Uterus (tissue), 4 donors: ENCODE data around the gene FGF13. TPM values are rescaled to one million over a fixed set of nuclear protein-coding genes. Genes with fewer than 3 reads are reported as not detected.

Experiments
- DNase-seq, 2 donors: peaks; one replicate each; pipeline ENCODE4 v3.0.0-alpha.2; 2019 to 2020
- H3K27ac ChIP-seq, 2 donors: fragments of 200-600 bp; sonication (generic); 1 replicate in 1 of 2; 2 replicates in 1 of 2; pipeline ENCODE4 v1.5.1; 2016 to 2018
- H3K27me3 ChIP-seq, 2 donors: fragments of 200-600 bp; sonication (generic); one replicate each; pipeline ENCODE4 v1.5.1; 2018 to 2019; ENCODE audit warnings: control low read depth in 1 of 2
- H3K36me3 ChIP-seq, 2 donors: fragments of 200-600 bp; sonication (generic); one replicate each; pipeline ENCODE4 v1.5.1; 2019; ENCODE audit warnings: control low read depth in 1 of 2
- H3K4me1 ChIP-seq, 2 donors: fragments of 200-600 bp; sonication (generic); one replicate each; pipeline ENCODE4 v1.5.1; 2018 to 2019; ENCODE audit warnings: control low read depth in 1 of 2
- H3K4me3 ChIP-seq, 2 donors: fragments of 200-600 bp; sonication (generic); 1 replicate in 1 of 2; 2 replicates in 1 of 2; pipeline ENCODE4 v1.5.1; 2018 to 2019; ENCODE audit warnings: mild to moderate bottlenecking in 1 of 2
- H3K9me3 ChIP-seq, 2 donors: fragments of 200-600 bp; sonication (generic); one replicate each; pipeline ENCODE4 v1.5.1; 2019; ENCODE audit warnings: control low read depth in 1 of 2
- CTCF ChIP-seq, 4 experiments: fragments of 200-600 bp in 2 of 4; fragments of 450-650 bp in 2 of 4; sonication (generic) in 2 of 4; IDR thresholded peaks; one replicate each; pipeline ENCODE4 v1.5.1; 2016 to 2019; ENCODE audit warnings: antibody characterized with exemption in 4 of 4, mild to moderate bottlenecking in 2 of 4, moderate library complexity in 1 of 4
- POLR2A ChIP-seq, 2 donors: fragments of 450-650 bp; IDR thresholded peaks; one replicate each; pipeline ENCODE4 v1.6.1; 2016; ENCODE audit warnings: antibody characterized with exemption in 2 of 2, mild to moderate bottlenecking in 1 of 2, moderate library complexity in 1 of 2
- intact Hi-C: fragments of 100-400 bp; cut with DNase I; formaldehyde crosslinking; loops from one replicate; pipeline ENCODE4 v1.15.1; 2023; ENCODE audit warnings: low total_unique reads
- total RNA-seq, 4 donors: library from RNA; depleted of rRNA in 3 of 4; stranded (reverse); fragments of >200 nt in 3 of 4; gene quantifications; one replicate each; pipeline versions ENCODE4 v1.1.0 to v1.2.4, GENCODE V29; 2014 to 2023
- donor health status: DM: yes; HTN: yes; CAD: no.

Gene FGF13
- total RNA-seq, 4 donors from 2014 or later: 15.1 to 51.7 (median 20.1) TPM

GRCh38 chrX:138669693-138670092 is 41.8 kb downstream of the FGF13 start:
- Histone ChIP-seq H3K4me3 (no peak overlapping the region), H3K4me1 (no peaks in the 10 kb centered on the region), H3K27me3 (no peaks in the 10 kb centered on the region), H3K36me3 (no peaks in the 10 kb centered on the region), H3K27ac (no peak overlapping the region), H3K9me3 (no peaks in the 10 kb centered on the region)
- TF ChIP-seq POLR2A (IDR thresholded peaks at IDR 0.05) (no peak), CTCF (IDR thresholded peaks at IDR 0.05) (no peak)
- intact Hi-C loops: no loop called here
- DNase-seq: no peak

DNA sequence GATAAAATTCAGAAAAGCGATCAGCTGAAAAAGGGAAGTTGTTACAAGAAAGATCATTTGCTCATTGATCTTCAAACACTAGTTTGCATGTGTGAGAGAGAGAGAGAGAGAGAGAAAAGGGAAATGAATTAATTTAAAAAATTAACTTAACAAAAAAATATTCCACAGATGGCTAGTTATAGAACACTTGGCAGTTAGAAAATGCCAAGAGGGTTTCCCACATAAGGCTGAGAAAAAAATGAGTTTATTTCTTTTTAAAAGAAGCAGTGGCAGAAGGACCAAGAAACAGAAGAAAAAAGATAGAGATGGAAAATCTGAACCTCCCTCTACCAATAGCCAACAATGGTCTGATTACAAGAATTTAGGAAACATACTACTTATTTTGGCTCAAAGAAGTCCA is 47.1 kb downstream of the FGF13 start:
- TF ChIP-seq CTCF (IDR thresholded peaks at IDR 0.05) (no peak), POLR2A (IDR thresholded peaks at IDR 0.05) (no peak)
- H3K36me3 ChIP-seq: no peaks in the 10 kb centered on the region
- H3K4me1 ChIP-seq: no peaks in the 10 kb centered on the region
- H3K4me3 ChIP-seq: no peak overlapping the region
- intact Hi-C loops: no loop called here
- H3K9me3 ChIP-seq: no peaks in the 10 kb centered on the region
- no peaks in the 10 kb centered on the region for H3K27me3 ChIP-seq
- DNase-seq: no peak
- no peak overlapping the region for H3K27ac ChIP-seq

DNA sequence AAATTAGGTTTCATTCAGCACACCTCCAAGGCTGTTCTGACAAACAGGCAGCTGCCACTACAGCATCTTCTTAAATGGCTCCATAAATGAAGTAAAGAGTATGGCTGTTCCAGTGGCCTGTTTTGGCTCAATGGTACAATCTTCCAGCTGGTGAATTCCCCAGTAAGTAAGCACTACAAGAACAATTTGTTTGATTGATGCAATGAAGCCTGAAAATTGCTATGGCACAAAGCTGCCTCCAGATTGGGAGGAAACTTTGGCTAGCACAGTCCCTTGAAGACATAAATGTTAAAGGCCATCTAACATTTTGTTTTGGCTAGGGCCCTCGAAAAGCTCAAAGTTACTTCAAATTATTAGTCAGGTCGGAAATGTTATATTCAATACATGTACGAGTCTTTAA is 47.5 kb downstream of the FGF13 start:
- no peak for DNase-seq

GRCh38 chrX:138651494-138651893 is 60.0 kb downstream of the FGF13 start:
- Histone ChIP-seq H3K9me3 (no peaks in the 10 kb centered on the region), H3K4me1 (no peaks in the 10 kb centered on the region), H3K27ac (no peak overlapping the region), H3K36me3 (no peaks in the 10 kb centered on the region), H3K27me3 (no peaks in the 10 kb centered on the region), H3K4me3 (no peak overlapping the region)
- DNase-seq: no peak
- no peak for TF ChIP-seq POLR2A (IDR thresholded peaks at IDR 0.05)
- intact Hi-C loops: no loop called here

More for the DNA sequence above, 47.5 kb downstream of the FGF13 start:
- TF ChIP-seq CTCF (IDR thresholded peaks at IDR 0.05) (no peak), POLR2A (IDR thresholded peaks at IDR 0.05) (no peak)
- intact Hi-C loops: no loop called here
- no peaks in the 10 kb centered on the region for H3K36me3 ChIP-seq
- H3K27me3 ChIP-seq: no peaks in the 10 kb centered on the region
- H3K4me3 ChIP-seq: no peak overlapping the region
- H3K9me3 ChIP-seq: no peaks in the 10 kb centered on the region
- no peaks in the 10 kb centered on the region for H3K4me1 ChIP-seq
- H3K27ac ChIP-seq: no peak overlapping the region

DNA sequence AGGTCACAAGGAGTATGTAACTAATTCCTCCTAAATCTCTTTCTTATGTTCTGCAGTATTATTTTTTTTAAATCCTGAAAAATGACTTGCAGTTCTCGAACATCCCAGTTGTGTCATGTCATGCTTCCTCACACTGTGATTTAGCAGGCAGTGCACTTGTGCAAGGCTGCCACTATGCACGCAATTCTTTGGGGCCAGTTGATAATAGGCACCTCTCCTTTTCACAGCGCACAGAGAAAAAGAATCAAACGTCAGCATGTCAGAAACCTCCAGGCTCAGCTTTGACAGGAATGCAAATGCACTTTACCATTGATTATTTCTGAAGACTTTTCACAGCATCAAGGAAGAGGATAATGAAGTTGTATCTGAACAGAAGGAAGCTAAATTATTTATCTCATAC is 62.9 kb downstream of the FGF13 start:
- no peak for DNase-seq
- no peaks in the 10 kb centered on the region for H3K36me3 ChIP-seq
- H3K4me1 ChIP-seq: no peaks in the 10 kb centered on the region
- H3K9me3 ChIP-seq: no peaks in the 10 kb centered on the region
- no peak overlapping the region for H3K4me3 ChIP-seq
- no peaks in the 10 kb centered on the region for H3K27me3 ChIP-seq
- intact Hi-C loops: no loop called here
- TF ChIP-seq POLR2A (IDR thresholded peaks at IDR 0.05) (no peak), CTCF (IDR thresholded peaks at IDR 0.05) (no peak)
- H3K27ac ChIP-seq: no peak overlapping the region

DNA sequence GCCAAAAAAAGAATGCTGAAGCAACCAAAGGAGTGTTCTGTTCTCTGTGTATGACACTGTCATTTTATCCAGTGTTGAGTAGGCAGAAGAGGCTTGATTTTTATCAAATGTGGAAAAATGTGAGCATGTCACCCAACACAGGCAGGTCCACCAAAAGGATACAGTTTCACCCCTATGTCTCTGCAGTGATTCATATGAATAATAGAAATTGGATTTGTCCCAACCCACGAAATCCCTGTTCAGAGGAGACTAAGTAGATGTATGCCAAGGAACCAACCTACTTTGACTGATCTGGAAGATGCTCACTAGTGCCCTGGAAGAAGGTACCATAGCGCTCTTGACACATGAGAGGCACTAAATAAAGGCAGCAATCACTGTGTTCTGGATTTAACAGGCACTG is 72.5 kb downstream of the FGF13 start:
- DNase-seq: no peak
- H3K27ac ChIP-seq: no peak overlapping the region
- TF ChIP-seq CTCF (IDR thresholded peaks at IDR 0.05) (no peak), POLR2A (IDR thresholded peaks at IDR 0.05) (no peak)
- no peaks in the 10 kb centered on the region for H3K27me3 ChIP-seq
- no peaks in the 10 kb centered on the region for H3K36me3 ChIP-seq
- H3K4me1 ChIP-seq: no peaks in the 10 kb centered on the region
- intact Hi-C loops: no loop called here
- H3K4me3 ChIP-seq: no peak overlapping the region
- H3K9me3 ChIP-seq: no peaks in the 10 kb centered on the region
